ENCODE results near the gene TAPT1.

The TAPT1 gene, protein sequence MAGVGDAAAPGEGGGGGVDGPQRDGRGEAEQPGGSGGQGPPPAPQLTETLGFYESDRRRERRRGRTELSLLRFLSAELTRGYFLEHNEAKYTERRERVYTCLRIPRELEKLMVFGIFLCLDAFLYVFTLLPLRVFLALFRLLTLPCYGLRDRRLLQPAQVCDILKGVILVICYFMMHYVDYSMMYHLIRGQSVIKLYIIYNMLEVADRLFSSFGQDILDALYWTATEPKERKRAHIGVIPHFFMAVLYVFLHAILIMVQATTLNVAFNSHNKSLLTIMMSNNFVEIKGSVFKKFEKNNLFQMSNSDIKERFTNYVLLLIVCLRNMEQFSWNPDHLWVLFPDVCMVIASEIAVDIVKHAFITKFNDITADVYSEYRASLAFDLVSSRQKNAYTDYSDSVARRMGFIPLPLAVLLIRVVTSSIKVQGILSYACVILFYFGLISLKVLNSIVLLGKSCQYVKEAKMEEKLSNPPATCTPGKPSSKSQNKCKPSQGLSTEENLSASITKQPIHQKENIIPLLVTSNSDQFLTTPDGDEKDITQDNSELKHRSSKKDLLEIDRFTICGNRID

DNA sequence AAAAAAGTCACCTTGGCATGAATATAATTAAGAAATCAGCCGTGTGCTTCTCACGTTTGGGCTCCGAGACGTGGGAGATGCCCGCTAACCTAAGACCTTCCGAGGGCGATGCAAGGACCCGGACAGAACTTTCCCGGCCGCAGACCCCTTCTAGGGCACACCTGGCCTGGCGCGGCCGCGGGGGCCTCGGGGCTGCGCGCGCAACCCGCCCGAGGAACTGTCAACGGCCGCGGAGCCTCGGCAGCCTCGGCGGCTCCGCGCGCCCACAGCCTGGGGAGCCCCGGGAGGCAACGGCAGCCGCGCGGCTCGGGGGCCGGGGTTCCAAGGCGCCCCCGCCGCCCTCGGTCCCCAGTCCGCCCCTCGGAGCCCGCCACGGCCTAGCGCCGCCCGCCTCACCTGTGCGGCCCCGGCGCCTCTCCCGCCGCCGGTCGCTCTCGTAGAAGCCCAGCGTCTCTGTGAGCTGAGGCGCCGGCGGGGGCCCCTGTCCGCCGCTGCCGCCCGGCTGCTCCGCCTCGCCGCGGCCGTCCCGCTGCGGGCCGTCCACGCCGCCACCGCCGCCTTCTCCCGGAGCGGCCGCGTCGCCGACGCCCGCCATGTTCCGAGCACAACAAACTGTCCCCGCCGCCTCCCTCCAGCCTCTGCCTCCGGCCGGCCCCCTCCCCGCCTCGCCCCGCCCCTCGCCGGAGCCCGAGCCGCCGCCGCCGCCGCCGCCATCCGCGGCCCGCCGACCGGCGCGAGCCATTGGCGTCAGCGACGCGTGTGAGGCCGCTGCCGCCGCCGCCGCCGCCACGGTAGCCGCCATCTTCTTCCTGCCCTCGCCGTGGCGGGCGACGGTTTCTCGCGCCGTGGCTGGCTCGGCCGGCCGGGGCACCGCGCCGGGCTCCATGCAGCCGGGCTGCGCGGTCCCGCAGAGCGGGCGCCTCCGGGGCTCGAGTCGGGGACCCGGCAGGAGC lies at the start of gene TAPT1:
Gene TAPT1, minus strand, starts transcription at position 609 of the 953 bp plus-strand sequence. Its CDS starts 14 bp downstream, at position 595.
- DNase-seq: peak; percentile 72

DNA sequence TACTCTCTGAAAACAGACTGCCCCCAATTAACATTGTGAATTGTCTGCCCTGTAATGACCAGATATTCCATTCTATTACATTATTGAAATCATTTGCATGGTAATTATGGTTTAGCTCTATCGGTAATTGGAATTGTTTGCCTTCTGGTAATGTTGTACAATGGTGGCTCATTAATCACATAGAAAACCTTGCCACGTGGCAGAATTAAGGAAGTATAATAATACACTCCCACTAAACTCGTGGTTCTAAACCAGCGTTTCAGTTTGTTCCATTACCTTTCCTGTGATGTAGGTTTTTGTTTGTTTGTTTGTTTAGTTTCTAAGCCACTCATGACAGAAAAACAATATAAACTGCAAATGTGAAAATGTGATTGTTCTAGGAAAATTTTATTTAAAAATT lies 45.1 kb upstream of the TAPT1 start:
- no peak for DNase-seq

DNA sequence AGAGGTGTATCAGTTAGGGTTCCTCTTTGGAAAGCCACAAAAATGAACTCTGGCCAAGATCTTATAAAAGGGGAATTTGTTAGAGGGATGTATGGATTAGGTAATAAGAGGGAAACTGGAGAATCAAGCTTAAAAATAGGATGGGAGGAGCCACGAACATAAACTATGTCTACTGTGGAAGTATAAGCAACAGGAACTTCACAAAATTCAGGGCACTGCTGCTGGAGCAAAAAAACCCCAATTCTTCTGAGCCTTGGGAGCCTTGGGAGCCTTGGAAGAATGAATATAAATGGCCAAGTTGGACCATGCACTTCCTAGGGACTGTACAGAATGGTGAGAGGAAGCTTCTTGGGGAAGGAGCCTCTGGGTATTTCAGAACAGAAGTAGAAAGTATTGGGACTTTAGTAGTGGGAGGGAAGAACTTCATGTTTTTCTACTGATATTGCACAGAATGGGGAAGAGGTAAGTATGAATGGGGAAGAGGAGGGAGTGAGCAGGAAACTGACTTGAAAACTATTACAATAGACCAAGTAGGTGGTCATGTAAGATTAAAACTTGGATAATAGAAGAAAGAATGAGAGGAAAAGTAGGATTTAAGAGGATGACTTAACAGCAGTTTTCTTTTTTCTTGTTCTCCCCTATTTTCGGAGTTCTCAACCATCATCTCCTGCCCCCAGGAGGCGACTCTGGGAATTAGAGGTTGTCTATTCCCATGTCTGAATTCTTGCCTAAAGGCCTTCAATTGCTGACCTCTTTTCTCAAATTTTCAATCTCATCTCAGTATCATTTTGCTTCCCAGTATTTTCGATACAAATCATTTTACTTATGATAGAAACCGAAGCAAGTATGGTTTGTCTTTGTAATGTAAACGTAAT lies 44.4 kb upstream of the TAPT1 start:
- peak; percentile 63 for DNase-seq

DNA sequence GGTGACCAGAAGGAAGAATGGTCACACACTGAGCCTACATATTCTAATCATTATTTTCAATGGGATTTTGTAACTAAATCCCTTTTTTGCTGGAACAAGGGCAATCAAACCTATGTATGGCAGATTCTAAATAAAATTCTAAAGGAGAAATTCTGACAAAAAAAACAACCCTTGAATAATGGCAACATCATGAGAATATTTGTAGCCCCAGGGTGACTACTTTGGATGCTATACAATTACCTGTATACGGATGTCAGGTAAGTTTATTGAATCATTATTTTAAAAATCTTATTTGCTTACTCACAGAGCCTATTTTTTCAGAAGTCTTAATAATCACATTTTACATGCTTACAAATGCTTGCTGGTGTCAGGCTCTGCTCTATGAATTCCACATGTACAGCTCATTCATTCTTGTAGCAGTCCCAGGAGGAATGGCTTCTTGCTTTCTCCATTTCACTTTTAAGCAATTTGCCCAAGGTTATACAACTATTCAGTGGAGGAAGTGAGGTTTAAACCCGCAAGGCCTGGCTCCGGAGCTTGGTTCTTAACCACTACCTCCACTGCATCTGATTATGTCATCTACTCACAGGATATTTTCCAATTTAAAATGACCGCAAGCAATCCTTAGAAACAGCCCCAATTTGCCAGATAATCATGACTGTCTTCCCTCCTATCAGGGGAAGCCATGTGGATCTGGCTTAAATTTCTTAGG lies 43.6 kb upstream of the TAPT1 start:
- peak; percentile 50 for DNase-seq

DNA sequence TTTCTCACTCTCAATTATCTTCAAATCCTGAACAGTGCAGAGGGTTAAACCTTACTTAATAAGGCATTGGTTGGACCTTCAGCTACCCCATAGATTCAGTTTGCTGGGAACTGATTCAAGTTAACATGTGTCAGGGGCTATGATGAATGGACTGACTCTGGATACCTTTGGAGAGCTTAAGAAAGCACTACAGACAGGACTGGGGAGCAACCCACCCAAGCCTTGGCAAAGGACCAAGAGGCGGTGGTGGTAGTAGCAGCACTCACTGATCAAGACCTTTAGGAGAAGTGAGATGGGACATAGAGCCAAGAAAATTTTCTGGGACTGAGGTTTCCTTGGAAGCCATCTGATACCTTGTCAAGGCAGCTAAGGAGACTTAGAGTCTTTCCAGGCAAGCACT lies 43.0 kb upstream of the TAPT1 start:
- no peak for DNase-seq

DNA sequence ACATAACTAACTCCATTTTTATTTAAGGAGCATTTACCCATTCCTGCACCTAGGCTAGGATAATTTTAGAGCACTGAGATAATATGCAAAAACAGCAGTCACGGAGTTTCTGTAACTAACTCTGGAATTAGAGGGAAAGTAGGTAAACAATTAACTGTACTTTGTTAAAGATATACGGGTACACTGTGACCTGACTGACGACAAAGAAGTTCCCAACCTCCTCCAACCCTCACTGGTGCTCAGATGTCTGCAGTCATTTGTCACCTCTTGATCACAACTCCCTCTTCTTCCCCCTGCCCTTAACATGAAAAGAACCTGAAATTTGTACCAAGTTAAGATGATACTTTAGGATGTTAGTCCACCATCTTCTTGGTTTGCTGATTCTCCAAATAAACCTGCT lies 42.0 kb upstream of the TAPT1 start:
- no peak for DNase-seq

DNA sequence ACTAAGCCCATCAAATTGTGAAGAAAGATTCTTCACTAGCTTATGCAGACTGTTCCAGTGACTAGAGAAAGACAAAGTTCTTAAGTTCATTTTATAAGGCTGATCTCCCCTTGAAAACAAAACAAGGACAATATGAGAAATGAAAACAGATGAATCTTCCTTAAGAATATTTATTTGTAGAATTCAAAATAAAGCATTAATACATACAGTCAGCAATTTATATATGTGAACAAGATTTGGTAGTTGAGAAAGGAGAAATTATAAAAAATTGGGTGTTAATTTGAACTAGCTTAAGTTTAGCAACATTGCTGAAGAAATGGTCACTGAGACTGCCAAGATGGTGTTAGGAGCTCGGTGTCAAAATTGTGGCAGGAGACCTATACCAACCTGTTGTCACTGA lies 41.4 kb upstream of the TAPT1 start:
- DNase-seq: no peak

DNA sequence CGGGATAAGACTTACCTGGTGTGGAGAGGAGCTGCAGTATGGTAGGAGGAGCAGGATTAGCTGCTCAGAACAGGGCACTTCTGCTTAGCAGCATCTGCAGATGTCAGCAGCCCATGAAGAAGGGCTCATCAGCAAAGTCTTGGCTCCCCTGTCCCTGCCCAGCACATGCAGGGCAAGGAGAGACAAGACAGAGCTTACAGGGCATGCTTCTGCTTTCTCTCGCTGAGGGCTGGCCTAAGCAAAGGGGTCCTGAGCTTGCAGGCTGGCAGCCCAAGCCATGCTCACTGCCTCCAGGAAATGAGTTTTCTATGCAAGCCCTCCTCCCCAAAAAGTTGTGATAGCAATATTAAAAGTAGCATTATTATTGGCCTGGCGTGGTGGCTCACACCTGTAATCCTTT lies 39.5 kb upstream of the TAPT1 start:
- DNase-seq: no peak

DNA sequence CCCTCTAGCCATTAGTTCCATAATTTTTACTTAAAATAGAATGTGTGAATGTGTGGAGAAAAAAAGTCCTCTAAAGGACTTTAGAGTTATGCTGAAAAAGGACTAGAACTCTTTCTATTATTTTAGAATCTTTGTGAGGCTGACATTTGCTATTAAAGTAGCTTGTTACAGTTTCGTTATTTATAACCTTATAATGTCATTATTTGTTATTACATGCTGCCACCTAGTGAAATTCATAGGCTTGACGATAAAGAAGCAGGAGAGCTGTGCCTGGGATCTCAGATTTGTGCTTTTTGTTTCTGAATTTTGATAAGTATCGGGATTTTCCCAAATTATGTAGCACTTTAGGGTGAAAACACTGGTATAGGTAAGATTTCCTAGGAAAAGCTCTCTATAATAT lies 38.5 kb upstream of the TAPT1 start:
- no peak for DNase-seq

DNA sequence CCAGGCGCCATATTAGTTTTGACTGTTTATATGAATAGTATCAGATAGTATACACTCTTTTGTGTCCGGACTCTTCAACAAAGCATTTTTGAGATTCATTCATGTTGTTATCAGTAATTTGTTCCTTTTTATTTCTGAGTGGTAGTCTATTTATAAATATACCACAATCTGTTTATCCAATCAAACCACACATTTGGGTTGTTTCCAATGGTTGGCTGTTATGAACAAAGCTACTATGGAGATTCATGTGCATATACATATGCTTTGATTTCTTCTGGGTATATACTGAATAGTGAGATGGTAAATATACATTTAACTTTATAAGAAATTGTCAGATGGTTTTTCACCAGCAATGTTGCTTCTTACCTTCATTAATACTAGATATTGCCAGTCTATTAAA lies 36.8 kb upstream of the TAPT1 start:
- DNase-seq: no peak

DNA sequence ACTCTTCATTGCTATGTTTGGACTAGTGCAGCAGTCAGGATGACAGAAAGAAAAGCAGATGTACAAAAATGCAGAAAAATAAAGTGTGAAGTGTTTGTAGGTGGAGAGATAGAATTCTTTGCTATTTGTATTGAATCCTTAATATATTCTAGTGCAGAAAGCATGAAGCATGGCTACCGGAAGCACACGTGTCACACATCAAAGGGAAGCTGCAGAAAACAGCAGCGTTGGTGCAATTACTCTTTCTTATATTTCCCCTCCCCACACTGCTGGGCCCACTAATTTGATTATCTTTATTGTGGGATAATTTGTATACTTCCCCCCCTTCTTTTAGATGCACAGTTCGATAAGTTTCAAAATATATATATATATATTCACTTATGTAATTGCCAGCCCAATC lies 35.9 kb upstream of the TAPT1 start:
- DNase-seq: no peak

DNA sequence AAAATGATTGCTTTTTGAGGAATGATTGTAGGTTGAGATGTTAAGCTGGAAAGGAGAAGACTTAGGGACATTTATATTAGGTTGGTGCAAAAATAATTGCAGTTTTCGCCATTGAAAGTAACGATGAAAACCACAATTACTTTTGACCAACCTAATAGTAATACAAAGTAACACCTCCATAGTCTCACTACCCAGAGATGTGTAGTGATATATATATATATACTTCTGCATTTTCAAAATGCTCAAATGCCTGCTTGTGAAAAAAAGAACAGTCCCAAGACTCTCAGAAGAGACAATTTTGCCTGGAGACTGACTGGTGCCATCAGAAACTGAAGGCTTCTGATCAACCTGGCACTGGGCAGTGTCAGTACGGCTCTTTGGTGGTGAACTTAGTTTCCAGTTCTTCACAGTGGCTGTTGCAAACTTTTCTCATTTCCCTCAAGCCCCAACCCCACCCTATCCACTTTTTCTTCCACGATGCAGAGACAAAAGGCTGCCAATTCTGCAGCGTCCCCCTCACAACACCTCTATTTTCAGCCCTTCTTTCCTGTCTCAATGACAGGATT lies 35.1 kb upstream of the TAPT1 start:
- no peak for DNase-seq

DNA sequence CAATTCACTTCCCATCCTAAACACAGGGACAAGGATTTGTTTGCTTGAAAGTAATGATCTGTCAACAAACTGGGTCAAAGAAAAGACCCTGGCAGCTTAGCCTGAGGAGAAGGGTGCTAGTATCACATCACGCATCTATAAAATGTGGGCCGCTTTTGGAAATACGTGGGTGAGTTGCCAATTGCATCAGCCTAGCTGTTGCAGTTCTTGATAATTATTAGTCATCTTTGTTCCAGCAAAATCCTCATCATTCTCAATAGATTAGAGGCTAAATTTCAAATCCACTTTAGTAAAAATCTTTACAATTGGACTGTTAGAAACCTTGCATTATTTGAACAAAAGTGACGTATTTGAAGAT lies 33.6 kb upstream of the TAPT1 start:
- no peak for DNase-seq

DNA sequence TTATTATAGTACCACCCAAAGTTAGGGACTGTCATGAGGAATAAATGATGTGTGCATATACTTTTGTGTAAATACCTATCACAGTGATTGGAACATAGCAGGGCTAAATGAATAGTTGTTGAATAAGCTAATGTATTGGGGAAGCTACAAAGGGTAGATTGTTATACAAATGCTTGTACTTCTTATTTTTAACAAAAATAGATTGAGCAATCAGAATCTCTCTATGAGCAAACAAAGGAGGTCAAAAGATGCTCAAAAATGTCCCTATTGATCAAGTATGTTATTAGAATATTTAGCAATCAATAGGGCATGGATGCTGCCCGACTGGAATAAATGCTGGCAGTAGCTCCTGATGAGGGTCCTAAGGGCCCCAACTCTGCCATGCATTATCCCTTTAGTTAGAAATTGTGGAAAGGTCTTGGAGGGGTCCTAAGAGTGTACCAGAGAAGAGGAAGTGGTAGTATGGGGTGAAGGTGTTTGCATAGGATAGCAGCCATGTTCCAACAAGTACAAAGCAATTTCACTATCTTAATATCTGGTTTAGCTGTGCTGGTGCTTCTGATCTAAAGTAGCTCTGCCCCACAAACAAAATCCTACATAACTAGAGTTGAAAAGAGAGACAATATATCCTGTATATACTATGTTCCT lies 33.1 kb upstream of the TAPT1 start:
- no peak for DNase-seq

DNA sequence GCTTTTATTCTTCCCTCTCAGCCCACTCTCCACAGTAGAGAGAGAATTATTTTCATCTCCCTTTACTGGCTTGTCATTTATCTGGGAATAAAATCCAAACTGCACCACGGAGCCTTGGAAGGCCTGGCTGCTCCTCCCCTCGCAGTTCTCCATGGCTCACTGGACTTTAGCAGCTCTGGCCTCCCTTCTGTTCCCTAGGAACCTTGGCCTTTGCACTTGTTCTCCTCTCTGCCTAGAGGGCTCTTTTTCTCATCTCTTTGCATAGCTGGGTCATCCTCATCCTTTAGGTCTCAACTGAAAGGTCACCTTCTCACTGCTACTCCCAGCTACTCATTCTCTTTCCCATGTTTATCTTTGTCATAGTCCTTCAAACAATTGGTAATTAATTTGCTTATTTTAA lies 31.3 kb upstream of the TAPT1 start:
- DNase-seq: no peak

DNA sequence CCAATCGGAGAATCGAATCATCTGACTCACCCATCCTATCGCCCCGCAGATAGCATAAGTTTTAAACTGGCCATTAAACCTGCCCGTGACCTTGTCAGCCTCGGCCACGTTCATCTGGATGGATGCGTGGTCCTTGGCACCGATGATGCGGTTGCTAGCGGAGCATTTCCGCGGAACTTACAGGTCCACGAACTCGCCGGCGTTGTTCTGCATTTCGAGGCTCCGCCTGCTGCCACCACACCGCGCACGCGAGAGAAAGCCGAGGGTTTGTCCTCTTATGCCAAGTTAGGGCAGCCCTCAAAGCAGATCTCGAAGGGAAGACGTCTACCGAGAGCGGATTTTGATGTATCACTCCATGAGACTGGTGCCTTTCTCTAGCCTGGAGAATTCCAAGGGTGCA lies 30.1 kb upstream of the TAPT1 start:
- no peak for DNase-seq

DNA sequence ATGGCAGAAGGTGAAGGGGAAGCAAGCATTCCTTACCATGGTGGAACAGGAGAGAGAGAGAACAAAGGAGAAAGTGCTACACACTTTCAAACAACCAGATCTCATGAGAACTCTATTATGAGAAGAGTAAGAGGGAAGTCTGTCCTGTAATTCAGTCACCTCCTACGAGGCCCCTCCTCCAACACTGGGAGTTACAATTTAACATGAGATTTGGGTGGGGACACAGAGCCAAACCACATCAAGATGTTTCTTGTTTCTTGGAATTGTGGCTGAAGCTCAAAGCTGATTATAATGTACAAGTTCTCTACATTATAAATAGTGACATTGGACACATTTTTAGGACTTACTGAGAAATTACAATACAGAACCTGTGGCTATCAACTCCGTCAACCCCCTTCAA lies 29.5 kb upstream of the TAPT1 start:
- no peak for DNase-seq

DNA sequence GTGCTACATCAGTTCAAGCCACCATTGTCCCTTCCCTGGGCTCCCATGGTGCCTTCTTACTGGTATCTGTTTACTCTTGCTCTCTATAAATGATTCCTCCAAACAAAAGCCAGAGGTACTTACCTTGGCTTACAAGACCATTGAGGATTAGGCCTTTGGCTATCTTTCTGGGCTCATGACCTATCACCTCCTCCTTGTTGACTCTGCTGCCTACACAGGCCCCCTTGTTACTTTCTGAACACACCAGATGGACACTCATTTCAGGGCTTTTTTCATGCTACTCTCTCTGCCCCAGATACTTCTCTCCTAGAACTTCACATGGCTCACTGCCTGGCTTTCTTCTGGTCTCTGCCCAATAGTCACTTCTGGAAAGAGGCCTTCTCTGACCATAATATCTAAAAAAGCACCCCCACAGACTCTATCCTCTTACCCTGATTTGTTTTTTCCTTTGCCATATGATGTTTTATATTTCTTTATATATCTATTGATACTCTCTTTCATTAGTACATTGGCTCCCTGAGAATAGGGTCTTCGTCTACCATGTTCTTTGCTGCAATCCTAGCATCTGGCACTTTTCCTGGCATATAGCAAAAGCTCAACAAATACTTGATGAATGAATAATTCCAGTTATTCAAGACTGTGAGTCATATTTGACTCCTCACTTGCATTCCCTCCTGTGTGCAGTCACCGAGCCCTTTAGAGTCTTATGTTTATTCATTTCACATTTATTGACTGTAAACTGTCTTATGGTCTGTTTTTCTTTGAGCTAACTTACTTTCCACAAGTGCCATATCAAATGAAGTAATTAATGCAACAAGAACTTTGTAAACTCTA lies 27.1 kb upstream of the TAPT1 start:
- DNase-seq: no peak

DNA sequence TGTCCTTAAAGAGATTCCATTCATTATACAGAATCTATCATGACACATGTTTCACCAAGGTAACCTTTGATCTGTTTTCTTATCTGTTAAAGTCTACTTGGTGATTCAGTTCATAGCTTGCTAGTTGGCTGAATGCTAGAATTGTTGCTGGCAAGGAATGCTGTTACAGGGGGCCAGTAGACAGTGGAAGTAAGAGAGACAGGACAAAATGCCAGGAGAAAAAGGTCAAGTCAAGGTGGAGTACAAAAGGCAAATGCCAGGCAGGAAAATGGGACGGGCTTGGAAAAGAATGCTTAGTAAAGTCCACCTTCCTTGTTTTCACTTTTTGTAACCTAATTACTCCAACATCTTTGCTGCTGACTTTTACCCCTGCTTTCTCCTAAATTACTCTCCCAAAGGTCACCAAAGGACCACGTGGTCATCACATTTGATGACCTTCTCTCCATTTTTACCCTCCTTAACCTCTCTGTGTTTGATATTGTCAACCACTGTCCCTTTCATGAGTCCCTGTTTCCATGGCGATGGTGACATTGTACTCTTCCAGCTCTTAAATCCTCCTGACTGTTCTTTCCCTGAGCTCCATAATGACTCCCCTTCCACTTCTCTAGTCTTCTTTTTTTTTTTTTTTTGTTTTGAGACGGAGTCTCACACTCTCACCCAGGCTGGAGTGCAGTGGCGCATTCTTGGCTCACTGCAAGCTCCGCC lies 24.5 kb upstream of the TAPT1 start:
- no peak for DNase-seq

DNA sequence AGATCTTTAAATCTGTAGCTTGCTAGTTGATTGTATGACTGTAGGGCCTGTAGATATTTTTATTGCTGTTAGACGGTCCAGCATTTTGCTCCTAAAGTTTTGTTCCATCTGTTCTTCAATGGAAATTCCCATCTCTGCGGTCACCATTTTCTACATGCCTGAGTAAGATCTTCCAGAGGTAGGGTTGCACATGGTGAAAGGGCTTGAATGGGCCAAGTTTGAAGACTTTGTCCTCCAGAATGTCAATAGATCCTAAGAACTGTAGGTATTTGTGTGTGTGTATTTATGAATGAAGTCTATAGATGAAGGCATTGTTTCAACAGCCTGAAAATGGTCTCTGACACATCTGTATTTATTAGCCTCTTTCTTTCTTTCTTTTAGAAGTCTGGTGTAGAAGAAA lies 22.3 kb upstream of the TAPT1 start:
- no peak for DNase-seq

Data from GDM1 (cell line).